ENCODE measurements around the gene USP17L17.
"Not testable (repeated sequence)": the region's sequence is repeated elsewhere in the genome, so short reads cannot be mapped to it uniquely, and the experiment has no call there.

The USP17L17 gene

DNA sequence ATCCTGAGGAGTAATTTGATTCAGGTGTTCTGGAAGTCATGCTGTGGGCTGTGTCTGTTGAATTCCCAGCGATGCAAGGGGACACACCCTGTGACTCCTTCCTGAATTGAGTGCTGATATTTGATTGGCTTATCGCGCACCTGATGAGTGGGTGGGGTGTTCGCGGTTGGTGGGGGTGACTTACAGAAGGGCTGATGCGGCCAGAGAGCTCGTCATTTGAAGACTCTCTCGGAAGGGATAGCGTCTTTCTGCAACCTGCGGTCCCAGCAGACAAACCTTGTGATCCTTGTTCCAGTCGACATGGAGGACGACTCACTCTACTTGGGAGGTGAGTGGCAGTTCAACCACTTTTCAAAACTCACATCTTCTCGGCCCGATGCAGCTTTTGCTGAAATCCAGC, at the start of gene USP17L17:
TSS of gene USP17L17 (plus strand) at position 301 of the 400 bp plus-strand sequence. CDS start at position 301, 0 bp downstream.
- DNase-seq (ENCODE audit: low read depth, low spot score), result not testable (repeated sequence)

DNA sequence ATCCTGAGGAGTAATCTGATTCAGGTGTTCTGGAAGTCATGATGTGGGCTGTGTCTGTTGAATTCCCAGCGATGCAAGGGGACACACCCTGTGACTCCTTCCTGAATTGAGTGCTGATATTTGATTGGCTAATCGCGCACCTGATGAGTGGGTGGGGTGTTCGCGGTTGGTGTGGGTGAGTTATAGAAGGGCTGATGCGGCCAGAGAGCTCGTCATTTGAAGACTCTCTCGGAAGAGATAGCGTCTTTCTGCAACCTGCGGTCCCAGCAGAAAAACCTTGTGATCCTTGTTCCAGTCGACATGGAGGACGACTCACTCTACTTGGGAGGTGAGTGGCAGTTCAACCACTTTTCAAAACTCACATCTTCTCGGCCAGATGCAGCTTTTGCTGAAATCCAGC, 33.3 kb upstream of the USP17L17 start, which contains the start of gene USP17L10:
TSS of gene USP17L10 (plus strand) at position 301 of the 400 bp plus-strand sequence. CDS start at position 301, 0 bp downstream.
- not testable (repeated sequence) for DNase-seq (ENCODE audit: low read depth, low spot score)

- not testable (repeated sequence) for DNase-seq (ENCODE audit: low read depth, low spot score)
Observed at GRCh38 chr4:9214701-9215100, 29.0 kb upstream of the USP17L17 start.

GRCh38 chr4:9215105-9215504, 28.6 kb upstream of the USP17L17 start, which contains the start of gene USP17L11:
USP17L11 (plus strand) TSS chr4:9215405; CDS start chr4:9215405, 0 bp downstream.
- DNase-seq (ENCODE audit: low read depth, low spot score), result not testable (repeated sequence)

DNA sequence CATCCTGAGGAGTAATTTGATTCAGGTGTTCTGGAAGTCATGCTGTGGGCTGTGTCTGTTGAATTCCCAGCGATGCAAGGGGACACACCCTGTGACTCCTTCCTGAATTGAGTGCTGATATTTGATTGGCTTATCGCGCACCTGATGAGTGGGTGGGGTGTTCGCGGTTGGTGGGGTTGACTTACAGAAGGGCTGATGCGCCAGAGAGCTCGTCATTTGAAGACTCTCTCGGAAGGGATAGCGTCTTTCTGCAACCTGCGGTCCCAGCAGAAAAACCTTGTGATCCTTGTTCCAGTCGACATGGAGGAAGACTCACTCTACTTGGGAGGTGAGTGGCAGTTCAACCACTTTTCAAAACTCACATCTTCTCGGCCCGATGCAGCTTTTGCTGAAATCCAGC, 23.8 kb upstream of the USP17L17 start, which contains the start of gene USP17L12:
TSS of gene USP17L12 (plus strand) at position 301 of the 400 bp plus-strand sequence. CDS start at position 301, 0 bp downstream.
- not testable (repeated sequence) for DNase-seq (ENCODE audit: low read depth, low spot score)

- not testable (repeated sequence) for DNase-seq (ENCODE audit: low read depth, low spot score)
Observed at GRCh38 chr4:9224596-9224995, 19.1 kb upstream of the USP17L17 start, which contains the start of gene USP17L13. USP17L13 (plus strand) TSS chr4:9224896; CDS start chr4:9224896, 0 bp downstream.

DNA sequence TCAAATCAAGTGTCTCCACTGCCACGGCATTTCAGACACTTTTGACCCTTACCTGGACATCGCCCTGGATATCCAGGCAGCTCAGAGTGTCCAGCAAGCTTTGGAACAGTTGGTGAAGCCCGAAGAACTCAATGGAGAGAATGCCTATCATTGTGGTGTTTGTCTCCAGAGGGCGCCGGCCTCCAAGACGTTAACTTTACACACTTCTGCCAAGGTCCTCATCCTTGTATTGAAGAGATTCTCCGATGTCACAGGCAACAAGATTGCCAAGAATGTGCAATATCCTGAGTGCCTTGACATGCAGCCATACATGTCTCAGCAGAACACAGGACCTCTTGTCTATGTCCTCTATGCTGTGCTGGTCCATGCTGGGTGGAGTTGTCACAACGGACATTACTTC, 13.4 kb upstream of the USP17L17 start:
- DNase-seq (ENCODE audit: low read depth, low spot score), result not testable (repeated sequence)

- DNase-seq (ENCODE audit: low read depth, low spot score), result not testable (repeated sequence)
Observed at GRCh38 chr4:9234085-9234484, 9.6 kb upstream of the USP17L17 start, which contains the start of gene USP17L15. USP17L15 (plus strand) TSS chr4:9234385; CDS start chr4:9234385, 0 bp downstream.

DNA sequence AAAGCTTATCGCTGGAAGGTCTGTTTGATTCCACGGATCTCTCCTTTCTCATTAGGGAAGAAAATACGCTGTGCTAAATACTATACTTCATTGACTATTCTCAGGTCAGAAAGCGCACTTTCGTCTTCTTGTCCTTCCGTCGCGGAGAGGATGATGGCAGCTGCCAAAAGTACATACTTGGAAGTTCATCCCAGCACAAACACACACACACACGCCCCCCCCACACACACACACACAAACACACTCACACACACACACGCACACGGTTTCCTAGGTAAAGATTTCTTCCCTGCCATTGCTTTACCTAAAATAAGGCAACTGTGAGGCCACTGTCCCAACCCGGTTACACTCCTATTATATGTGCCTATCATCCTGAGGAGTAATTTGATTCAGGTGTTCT, 5.2 kb upstream of the USP17L17 start:
- not testable (repeated sequence) for DNase-seq (ENCODE audit: low read depth, low spot score)

- not testable (repeated sequence) for DNase-seq (ENCODE audit: low read depth, low spot score)
Observed at GRCh38 chr4:9247953-9248680, 4.4 kb downstream of the USP17L17 start, which contains the start of gene USP17L18. USP17L18 (plus strand) TSS chr4:9248630; CDS start chr4:9248630, 0 bp downstream.

DNA sequence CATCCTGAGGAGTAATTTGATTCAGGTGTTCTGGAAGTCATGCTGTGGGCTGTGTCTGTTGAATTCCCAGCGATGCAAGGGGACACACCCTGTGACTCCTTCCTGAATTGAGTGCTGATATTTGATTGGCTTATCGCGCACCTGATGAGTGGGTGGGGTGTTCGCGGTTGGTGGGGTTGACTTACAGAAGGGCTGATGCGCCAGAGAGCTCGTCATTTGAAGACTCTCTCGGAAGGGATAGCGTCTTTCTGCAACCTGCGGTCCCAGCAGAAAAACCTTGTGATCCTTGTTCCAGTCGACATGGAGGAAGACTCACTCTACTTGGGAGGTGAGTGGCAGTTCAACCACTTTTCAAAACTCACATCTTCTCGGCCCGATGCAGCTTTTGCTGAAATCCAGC, 9.4 kb downstream of the USP17L17 start, which contains the start of gene USP17L19:
TSS of gene USP17L19 (plus strand) at position 301 of the 400 bp plus-strand sequence. CDS start at position 301, 0 bp downstream.
- DNase-seq (ENCODE audit: low read depth, low spot score), result not testable (repeated sequence)

- DNase-seq (ENCODE audit: low read depth, low spot score), result not testable (repeated sequence)
Observed at GRCh38 chr4:9257824-9258223, 14.1 kb downstream of the USP17L17 start, which contains the start of gene USP17L20. USP17L20 (plus strand) TSS chr4:9258124; CDS start chr4:9258124, 0 bp downstream.

DNA sequence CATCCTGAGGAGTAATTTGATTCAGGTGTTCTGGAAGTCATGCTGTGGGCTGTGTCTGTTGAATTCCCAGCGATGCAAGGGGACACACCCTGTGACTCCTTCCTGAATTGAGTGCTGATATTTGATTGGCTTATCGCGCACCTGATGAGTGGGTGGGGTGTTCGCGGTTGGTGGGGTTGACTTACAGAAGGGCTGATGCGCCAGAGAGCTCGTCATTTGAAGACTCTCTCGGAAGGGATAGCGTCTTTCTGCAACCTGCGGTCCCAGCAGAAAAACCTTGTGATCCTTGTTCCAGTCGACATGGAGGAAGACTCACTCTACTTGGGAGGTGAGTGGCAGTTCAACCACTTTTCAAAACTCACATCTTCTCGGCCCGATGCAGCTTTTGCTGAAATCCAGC, 18.9 kb downstream of the USP17L17 start, which contains the start of gene USP17L21:
TSS of gene USP17L21 (plus strand) at position 301 of the 400 bp plus-strand sequence. CDS start at position 301, 0 bp downstream.
- DNase-seq (ENCODE audit: low read depth, low spot score), result not testable (repeated sequence)

DNA sequence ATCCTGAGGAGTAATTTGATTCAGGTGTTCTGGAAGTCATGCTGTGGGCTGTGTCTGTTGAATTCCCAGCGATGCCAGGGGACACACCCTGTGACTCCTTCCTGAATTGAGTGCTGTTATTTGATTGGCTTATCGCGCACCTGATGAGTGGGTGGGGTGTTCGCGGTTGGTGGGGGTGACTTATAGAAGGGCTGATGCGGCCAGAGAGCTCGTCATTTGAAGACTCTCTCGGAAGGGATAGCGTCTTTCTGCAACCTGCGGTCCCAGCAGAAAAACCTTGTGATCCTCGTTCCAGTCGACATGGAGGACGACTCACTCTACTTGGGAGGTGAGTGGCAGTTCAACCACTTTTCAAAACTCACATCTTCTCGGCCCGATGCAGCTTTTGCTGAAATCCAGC, 23.6 kb downstream of the USP17L17 start, which contains the start of gene USP17L22:
TSS of gene USP17L22 (plus strand) at position 301 of the 400 bp plus-strand sequence. CDS start at position 301, 0 bp downstream.
- not testable (repeated sequence) for DNase-seq (ENCODE audit: low read depth, low spot score)

- not testable (repeated sequence) for DNase-seq (ENCODE audit: low read depth, low spot score)
Observed at GRCh38 chr4:9271719-9272118, 28.0 kb downstream of the USP17L17 start.
